Testis (tissue), 2 donors: Measurements from ENCODE around the gene GALNT14.

Experiments used
- POLR2A ChIP-seq: fragments of 450-650 bp; IDR thresholded peaks from one replicate; pipeline ENCODE4 v1.6.1; 2017; ENCODE audit warnings: antibody characterized with exemption, mild to moderate bottlenecking, moderate library complexity
- TF ChIP-seq, protein P1 (sequence below), 3 experiments: fragments of 450-650 bp in 2 of 3; fragments of 200-600 bp in 1 of 3; sonication (generic) in 1 of 3; IDR thresholded peaks; one replicate each; pipeline ENCODE4 v1.5.1; 2016 to 2019; ENCODE audit warnings: antibody characterized with exemption in 3 of 3, mild to moderate bottlenecking in 2 of 3, moderate library complexity in 1 of 3

DNA sequence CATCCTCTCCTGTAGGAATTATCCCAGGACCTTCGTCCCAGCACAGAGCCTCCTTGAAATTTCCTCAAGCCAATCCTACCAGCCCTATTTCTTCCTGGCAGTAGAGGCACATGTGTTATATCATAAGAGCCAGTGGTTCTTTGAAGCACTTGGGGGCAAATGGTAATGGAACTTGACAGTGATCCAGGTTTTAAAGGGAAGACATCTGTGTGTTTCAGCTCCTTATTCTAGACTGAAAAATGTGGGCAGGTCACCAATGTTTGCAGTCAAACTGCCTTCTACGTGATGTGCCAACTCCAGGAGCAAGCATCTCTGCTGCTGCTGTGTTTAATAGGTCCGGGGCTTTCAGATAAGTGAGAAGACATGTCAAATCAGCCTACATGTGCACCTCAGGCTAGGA lies 157.1 kb downstream of the GALNT14 start:
- no peak for TF ChIP-seq POLR2A
- TF ChIP-seq, protein P1, sequence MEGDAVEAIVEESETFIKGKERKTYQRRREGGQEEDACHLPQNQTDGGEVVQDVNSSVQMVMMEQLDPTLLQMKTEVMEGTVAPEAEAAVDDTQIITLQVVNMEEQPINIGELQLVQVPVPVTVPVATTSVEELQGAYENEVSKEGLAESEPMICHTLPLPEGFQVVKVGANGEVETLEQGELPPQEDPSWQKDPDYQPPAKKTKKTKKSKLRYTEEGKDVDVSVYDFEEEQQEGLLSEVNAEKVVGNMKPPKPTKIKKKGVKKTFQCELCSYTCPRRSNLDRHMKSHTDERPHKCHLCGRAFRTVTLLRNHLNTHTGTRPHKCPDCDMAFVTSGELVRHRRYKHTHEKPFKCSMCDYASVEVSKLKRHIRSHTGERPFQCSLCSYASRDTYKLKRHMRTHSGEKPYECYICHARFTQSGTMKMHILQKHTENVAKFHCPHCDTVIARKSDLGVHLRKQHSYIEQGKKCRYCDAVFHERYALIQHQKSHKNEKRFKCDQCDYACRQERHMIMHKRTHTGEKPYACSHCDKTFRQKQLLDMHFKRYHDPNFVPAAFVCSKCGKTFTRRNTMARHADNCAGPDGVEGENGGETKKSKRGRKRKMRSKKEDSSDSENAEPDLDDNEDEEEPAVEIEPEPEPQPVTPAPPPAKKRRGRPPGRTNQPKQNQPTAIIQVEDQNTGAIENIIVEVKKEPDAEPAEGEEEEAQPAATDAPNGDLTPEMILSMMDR (IDR thresholded peaks at IDR 0.05) = no peak
